ENCODE data around the gene GPLD1.
"Not testable (repeated sequence)": the region's sequence is repeated elsewhere in the genome, so short reads cannot be mapped to it uniquely, and the experiment has no call there.

GPLD1 gene

DNA sequence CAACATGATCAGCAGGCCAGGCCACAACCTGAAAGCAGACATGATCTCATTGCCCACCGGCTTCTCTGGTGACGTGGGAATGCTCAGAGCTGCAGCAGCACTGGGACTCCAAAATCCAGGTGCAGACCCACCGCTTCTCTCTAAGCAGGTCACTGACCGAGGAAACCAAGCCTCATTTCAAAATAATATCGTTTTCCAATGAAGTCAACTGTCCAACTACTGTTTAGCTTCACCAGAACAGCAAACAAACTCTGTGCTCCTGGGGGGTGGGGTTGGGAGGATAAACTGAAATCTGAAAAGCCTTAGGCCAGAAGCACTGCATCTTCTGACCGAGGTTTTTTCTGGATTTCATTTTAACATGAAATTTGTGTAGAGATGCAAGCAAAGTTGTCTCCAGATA is at the start of gene GPLD1:
Gene GPLD1 (minus strand): TSS at position 109 of the 400 bp plus-strand sequence. CDS start 67 bp downstream, at position 42.
- no peak for DNase-seq (ENCODE audit: low spot score)

DNA sequence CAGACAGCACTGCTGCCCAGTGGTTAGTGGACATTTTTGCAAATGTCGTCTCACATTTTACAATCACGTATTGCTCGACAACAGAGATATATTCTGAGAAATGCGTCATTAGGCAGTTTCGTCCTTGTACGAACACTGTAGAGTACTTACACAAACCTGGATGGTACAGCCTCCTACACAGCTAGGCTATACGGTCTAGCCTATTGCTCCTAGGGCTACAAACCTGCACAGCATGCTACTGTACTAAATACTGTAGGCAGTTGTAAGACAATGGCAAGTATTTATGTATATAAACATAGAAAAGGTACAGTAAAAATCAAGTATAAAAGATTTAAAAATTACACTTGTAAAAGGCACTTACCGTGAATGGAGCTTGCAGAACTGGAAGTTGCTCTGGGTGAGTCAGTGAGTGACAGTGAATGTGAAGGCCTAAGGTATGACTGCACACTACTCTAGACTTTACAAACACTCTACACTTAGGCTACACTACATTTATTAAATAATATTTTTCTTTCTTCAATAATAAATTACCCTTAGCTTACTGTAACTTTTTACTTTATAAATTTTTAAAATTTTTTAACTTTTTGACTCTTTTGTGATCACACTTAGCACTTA is 48.5 kb upstream of the GPLD1 start:
- DNase-seq (ENCODE audit: low spot score), result no peak

GRCh38 chr6:24537082-24537699 is 47.8 kb upstream of the GPLD1 start:
- DNase-seq (ENCODE audit: low spot score), result no peak

GRCh38 chr6:24536466-24536865 is 47.1 kb upstream of the GPLD1 start:
- DNase-seq (ENCODE audit: low spot score), result no peak

- no peak for DNase-seq (ENCODE audit: low spot score)
Observed at GRCh38 chr6:24535210-24535609, 45.8 kb upstream of the GPLD1 start.

DNA sequence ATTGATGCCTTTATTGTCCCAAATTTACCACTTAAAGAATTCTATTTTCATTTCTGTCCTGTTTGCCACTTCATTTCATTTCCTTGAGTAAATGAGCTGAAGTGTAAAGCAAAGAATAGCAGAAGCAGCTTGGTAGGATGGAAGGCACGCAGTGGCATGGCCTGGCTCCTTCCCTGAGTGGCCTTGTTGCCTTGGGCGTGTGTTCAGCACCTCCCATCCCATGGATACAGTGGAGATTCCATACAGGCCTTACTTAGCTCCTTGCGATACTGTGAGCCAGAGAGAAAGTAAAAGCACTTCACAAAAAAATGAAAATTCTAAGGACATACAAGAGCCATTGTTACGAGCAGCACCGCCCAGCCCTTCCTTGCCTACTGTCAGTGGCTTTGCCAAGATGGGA is 45.0 kb upstream of the GPLD1 start:
- no peak for DNase-seq (ENCODE audit: low spot score)

- DNase-seq (ENCODE audit: low spot score), result no peak
Observed at GRCh38 chr6:24529985-24530384, 40.6 kb upstream of the GPLD1 start.

GRCh38 chr6:24524805-24525204 is 35.4 kb upstream of the GPLD1 start:
- DNase-seq (ENCODE audit: low spot score), result peak; percentile 29

DNA sequence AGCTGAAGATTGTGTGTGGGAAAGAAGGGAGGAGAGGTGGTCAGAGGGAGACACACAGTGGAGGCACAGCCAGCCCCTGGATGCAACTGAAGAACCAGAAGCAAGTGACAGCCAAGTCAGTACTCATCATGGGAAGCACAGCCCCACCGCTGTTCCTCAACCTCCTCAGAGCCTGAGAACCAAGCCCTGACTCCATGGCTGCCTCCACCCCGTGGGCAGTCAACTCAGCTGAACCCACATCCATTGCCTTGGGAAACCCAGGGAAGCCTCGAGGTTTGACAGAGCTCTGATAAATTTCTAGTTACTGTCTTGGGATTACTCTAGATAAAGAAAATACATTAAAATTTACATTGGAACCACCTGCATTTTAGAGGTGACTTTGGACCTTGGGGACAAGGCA is 35.0 kb upstream of the GPLD1 start:
- DNase-seq (ENCODE audit: low spot score), result no peak

DNA sequence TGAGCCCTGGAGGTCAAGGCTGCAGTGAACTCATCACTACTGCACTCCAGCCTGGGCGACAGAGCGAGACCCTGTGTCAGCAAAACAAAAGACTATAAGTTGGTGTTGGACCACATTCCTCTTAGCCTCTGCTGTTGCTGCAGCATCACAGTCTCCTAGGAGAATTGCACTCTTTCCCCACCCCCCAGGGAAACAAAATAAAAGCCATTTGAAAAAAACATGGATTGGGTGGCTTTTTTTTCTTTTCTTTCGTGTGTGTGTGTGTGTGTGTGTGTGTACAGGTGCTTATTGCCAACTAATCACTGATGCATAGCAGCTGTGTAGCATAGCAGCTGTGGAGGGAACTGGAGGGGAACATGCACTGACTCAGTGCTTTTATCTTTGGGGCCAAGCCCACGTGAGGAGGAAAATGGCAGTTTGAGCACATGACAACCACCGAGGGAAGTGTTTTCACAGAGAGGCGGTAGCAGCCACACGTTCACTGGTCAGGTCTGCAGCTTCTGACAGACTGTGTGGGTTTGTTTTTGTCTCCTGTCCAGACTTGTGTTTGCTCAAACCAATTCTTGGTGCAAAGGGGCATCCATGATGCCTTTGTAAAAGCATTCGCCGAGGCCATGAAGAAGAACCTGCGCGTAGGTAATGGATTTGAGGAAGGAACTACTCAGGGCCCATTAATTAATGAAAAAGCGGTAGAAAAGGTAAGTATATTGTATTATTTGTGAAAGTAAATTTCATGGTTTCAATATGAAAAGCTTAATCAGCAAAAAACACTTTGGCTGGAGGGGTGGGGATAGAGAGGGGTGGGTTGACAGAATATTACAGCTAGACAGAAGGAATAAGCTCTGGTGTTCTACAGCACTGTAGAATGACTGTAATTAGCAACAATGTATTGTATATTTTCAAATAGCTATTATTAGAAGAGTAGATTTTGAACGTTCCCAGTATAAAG is 33.1 kb upstream of the GPLD1 start:
- DNase-seq (ENCODE audit: low spot score), result peak; percentile 27

DNA sequence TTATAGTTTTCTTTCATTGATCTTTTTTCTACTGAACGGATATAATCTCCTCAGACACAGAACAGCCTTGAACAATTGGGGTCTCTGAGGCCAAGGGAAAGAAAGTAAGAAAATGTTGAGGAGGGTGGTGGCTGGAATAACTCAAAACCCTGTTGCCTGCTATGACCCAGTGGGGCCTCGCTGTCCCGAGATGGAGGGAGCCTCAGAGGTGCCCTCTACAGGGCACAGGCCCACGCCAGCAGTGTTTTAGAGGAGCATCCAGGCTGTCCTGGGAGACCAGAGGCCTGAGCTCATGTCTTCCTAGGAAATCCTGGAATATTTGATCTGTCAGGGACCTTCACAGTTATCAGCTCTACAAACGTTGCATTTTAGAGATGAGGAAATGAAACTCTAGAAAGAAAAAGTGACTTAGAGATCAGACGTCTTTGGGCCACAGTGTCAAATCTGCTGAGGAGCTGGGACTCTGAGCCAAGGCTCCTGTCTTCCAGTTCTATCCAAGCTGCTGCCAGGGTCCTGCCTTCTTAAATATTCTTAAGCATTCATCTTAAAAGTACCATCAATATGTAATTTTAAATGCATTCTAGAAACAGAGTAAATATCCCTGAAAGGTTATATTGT is 31.7 kb upstream of the GPLD1 start:
- peak; percentile 74 for DNase-seq (ENCODE audit: low spot score)

DNA sequence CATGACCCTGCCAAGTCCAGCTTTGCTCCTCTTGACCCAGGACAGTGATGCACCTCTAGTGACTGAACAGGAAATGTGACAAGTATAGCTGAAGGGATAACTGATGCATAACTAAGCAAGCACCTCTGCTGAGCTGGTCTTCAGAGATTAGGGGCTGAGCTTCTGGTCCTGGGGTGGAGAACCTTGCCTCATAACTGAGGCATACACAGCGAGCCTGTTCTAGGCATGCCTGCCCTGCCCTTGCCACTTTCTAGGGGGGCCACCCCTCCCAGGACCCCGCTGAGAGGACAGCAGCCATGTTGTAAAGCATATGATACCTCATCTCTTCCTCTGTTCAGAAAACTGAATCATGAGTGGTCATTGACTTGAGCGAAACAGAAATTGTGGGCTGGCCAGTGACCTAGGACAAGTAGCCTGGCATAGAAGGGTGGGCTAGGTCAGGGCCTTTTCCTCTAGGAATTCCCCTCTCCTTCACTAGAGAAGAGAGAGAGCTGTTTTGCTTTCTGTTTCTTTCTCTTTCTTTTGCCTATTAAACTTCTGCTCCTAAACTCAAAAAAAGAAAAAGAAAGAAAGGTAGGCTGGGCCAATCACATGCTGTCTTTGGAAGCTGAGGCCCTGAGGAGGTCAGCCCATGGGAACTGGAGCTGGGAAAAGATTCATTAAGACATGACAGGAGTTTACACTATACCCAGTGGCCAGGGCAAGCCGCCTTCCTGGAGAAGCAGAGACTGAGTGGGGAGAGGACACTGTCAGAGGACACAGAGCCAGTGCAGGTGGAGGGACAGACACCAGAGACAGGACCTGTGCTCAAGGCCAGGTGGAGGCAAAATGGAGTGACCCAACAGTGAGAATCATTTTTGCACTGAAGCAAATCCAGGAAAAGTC is 28.5 kb upstream of the GPLD1 start:
- no peak for DNase-seq (ENCODE audit: low spot score)

DNA sequence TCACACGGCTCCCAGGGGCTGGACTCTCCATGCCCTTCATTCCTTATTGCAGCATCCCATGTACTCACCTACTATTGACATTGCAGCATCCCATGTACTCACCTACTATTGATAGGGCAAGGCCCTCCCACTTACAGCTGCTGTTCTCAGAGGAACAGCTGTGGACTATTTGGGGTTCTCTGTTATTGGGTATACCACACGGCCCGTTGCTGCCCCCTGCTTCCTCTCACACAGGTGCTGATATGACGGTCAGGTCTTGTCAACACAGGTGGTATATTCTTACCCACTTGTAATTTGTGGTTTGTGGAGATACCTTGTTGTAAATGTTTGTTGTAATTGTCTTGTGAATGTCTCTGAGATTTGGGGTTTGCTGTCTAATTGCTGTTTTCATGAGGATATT is 24.2 kb upstream of the GPLD1 start:
- no peak for DNase-seq (ENCODE audit: low spot score)

GRCh38 chr6:24511976-24512375 is 22.6 kb upstream of the GPLD1 start:
- not testable (repeated sequence) for DNase-seq (ENCODE audit: low spot score)

DNA sequence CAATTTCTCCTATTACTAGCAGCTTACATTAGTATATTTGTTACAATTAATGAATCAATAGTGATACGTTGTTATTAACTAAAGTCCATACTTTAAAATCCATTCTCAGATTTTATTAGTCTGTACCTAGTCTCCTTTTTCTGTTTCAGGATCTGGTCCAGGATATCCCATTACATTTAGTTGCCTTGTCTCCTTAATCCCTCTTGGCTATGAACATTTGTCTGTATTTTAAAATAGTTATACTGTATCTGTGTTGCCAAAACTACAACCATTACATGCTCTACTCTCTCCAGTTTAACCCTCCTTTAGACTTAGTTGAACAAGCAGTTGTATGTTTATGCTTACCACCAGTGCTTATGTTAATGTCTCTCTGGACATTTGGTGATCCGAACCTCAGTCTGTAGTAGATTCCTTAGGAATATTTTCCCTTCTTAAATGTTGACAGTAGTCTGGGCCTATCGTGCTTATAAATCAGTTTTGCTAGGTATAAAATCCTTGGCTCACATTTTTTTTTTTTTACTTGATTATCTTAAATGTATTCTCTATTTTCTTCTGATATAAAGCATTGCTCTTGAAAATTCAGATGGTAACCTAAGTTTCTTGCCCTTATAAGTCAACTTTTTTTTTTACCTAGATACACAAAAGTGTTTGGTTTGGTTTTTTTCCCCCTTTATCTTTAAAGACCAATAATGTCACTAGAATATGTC is 17.6 kb upstream of the GPLD1 start:
- no peak for DNase-seq (ENCODE audit: low spot score)

GRCh38 chr6:24504649-24505586 is 15.5 kb upstream of the GPLD1 start:
- no peak for DNase-seq (ENCODE audit: low spot score)

GRCh38 chr6:24504287-24504648 is 14.9 kb upstream of the GPLD1 start:
- DNase-seq (ENCODE audit: low spot score), result no peak

DNA sequence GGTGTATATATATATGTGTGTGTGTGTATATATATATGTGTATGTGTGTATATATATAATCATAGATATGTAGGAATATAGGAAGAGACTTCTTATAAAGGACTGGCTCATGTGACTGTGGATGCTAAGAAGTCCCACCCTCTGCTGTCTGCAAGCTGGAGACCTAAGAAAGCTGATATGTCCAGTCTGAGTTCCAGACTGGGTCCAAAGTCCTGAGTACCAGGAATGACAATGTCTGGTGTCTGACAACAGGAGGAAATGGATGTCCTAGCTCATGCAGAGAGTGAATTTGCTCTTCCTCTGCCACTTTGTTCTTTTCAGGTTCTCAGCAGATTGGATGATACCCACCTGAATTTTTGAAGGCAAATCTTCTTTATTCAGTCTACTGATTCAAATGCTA is 12.5 kb upstream of the GPLD1 start:
- DNase-seq (ENCODE audit: low spot score), result no peak

- no peak for DNase-seq (ENCODE audit: low spot score)
Observed at GRCh38 chr6:24501374-24501773, 12.0 kb upstream of the GPLD1 start.

- no peak for DNase-seq (ENCODE audit: low spot score)
Observed at GRCh38 chr6:24500683-24501082, 11.3 kb upstream of the GPLD1 start.
